HG02759 (cell line): ENCODE measurements around the gene PARP14.
"Not testable (repeated sequence)": the region's sequence is repeated elsewhere in the genome, so short reads cannot be mapped to it uniquely, and the experiment has no call there.

Experiments used
- ATAC-seq: cut with Tn5 transposase; IDR thresholded peaks from one replicate; pipeline ENCODE4 v1.9.1; 2021; ENCODE audit warnings: mild to moderate bottlenecking, moderate library complexity; ENCODE audit not compliant: unreplicated experiment

PARP14 gene

DNA sequence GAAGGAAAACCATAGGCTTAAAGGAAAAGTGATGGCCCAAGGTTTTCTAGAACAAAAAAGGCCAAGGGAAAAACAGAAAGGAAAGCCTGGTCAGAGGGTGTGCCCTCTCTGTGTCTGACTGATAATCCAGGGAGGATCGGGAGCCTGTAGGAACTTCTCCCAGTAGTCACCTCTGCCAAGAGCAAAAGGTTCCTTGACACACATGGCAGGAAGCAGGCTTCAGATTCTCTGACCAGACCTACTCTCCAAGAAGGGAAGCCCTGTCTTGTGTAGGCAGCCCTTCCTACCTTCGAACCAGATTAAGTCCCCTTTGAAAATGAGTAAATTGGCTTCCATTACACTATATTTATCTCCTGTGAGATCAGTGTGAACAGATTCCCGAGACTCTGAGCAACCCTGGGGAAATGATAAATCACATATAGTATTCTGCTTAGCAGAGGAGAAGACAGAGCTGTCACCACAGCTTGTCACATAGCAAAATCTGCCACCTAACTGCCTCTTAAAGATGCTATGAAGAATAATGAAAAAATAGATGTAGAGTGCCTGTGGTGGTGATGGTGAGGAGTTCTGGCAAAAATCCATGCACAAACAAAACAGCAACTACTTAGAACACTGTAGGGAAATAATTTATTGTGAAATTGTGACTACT is 38.8 kb downstream of the PARP14 start:
- no peak for ATAC-seq

DNA sequence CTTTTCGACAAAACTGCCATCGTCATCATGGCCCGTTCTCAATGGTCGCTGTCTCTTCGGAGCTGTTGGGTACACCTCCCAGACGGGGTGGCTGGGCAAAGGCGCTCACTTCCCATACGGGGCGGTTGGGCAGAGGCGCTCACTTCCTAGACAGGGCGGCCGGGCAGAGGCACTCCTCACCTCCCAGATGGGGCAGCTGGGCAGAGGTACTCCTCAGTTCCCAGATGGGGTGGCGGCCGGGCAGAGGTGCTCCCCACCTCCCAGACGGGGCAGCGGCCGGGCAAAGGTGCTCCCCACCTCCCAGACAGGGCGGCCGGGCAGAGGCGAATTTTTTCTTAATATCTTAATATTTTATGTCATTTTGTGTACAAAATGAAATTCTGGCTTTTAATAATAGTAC is 44.5 kb downstream of the PARP14 start:
- no peak for ATAC-seq

DNA sequence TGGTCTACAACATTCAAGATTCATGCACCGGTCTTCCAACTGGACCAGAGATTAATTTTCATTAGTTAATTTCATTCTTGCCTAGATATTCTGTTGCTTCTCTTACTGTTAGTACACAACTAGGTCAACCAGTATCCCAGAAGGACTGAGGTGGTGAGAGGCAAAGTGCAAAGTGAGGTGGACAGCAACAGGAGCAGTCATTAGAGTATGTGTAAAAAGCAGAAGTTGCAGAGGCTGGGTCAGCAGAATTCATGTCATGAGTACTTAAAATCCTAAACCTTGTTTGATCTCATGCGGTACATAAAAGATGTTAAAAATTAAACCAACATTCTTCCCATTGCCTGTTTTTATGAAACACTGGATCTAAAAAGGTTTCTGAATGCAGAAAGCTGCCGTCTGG is 46.7 kb downstream of the PARP14 start:
- no peak for ATAC-seq

DNA sequence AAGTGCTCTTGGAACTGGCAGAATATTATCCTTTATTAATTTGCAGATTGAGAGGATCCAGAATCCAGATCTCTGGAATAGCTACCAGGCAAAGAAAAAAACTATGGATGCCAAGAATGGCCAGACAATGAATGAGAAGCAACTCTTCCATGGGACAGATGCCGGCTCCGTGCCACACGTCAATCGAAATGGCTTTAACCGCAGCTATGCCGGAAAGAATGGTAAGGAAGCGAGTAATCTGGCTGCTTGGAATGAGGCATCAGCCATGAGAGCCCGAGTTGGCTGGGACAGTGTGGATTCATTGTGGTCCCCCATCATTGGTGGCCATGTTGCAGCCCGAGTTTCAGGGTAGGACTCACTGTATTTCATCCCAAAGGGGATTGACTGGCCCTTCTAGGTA is 47.1 kb downstream of the PARP14 start:
- no peak for ATAC-seq

DNA sequence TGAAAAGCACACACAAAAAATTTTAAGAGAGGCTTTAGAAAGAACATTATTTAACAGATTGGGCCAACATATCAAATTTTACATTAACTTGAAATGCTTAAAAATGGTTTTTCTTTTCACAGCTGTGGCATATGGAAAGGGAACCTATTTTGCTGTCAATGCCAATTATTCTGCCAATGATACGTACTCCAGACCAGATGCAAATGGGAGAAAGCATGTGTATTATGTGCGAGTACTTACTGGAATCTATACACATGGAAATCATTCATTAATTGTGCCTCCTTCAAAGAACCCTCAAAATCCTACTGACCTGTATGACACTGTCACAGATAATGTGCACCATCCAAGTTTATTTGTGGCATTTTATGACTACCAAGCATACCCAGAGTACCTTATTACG is 47.5 kb downstream of the PARP14 start:
- no peak for ATAC-seq

DNA sequence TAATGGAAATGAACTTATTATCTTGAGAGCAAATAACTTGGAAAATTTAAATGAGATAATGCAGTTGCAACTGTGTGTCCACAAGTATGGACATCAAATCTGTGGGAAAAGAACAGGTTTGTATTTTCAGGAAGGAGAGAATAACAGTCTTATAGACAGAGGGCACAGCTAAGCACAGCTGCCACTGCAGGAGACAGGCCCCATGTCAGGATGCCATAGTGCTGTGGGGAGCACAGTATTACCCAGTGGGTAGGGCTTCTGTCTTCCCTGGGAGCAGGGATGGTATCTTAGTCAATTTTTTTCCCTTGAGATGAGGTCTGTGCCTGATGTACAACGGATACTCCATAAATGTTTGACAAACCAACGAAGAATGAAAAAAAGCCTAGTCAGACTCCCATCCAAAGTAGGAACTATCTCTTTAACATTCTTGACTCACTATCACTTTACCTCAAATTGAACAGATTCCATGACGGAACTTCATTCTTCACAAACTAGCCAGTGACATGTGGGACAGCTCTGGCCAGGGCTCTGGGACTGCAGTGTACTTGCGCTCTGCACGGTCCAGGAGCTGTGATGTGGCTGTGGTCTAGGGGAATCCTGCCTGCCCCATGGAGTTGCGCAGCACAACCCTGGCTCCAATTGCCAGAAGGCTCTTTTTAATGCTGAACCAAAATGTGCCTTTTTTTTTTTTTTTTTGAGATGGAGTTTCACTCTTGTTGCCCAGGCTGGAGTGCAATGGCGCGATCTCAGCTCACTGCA is 48.3 kb downstream of the PARP14 start:
- no peak for ATAC-seq

DNA sequence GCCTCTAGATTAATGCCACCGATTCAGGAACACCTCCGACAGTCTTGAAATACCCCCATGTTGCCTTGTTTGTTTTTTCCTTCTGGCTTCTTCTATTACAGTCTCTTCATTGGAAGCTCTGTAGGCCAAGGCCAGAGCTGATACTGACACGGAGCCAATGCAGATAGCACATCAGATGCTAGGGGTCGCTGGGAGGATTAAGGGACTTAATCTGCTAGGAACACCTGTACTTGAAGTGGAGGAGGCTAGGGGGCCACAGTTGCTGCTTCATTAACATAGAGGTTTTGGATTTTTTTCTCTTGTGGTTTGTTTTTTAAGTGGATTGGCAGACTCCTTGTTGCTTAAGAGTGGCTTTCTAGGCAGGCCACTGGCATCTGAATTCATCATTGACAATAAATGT is 49.6 kb downstream of the PARP14 start:
- ATAC-seq, result no peak

DNA sequence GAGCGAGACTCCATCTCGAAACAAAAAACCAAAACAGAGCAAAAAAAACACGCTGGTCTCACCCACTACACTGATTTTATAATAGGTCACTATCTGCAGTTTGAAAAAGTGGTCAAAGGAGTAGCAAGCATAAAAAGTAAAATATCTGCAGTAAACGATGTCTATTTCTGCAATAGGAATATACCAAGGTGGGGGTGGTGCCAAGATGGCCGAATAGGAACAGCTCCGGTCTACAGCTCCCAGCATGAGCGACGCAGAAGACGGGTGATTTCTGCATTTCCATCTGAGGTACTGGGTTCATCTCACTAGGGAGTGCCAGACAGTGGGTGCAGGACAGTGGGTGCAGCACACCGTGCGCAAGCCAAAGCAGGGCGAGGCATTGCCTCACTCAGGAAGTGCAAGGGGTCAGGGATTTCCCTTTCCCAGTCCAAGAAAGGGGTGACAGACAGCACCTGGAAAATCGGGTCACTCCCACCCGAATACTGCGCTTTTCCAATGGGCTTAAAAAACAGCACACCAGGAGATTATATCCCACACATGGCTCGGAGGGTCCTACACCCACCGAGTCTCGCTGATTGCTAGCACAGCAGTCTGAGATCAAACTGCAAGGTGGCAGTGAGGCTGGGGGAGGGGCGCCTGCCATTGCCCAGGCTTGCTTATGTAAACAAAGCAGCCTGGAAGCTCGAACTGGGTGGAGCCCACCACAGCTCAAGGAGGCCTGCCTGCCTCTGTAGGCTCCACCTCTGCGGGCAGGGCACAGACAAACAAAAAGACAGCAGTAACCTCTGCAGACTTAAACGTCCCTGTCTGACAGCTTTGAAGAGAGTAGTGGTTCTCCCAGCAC is 52.3 kb downstream of the PARP14 start:
- ATAC-seq, result not testable (repeated sequence)

DNA sequence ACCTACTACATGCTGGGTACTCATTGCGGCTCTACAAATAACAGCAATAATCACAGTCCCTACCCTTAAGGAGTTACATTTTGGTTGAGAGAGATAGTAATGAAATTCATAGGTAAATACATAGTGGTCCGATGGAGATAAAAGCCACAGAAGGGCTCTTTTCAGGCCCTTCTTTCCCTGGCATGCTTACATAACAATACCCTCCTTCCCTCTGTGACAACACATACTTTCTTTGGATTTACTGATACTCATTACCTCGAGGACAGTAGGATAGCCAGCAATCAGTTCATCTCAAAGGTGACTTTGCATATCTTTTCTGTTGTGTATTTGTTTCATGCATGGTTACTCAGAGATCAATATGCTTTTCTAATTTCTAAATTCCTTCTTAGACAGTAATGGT is 58.5 kb downstream of the PARP14 start:
- no peak for ATAC-seq

DNA sequence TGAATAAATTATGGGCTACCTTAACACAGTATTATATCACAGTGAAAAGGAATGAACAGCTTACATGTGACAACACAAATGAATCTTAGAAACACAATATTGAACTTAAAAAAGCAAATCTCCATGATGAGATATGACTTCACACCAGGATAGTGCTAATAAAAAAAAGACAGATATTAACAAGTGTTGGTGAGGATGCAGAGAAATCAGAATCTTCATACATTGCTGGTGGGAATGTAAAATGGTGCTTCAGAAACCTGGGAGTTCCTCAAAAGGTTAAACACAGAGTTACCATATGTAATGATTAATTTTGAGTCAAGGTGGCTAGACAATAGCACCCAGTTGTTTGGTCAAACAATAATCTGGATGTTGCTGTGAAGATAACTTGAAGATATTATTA is 61.6 kb downstream of the PARP14 start:
- ATAC-seq, result no peak

DNA sequence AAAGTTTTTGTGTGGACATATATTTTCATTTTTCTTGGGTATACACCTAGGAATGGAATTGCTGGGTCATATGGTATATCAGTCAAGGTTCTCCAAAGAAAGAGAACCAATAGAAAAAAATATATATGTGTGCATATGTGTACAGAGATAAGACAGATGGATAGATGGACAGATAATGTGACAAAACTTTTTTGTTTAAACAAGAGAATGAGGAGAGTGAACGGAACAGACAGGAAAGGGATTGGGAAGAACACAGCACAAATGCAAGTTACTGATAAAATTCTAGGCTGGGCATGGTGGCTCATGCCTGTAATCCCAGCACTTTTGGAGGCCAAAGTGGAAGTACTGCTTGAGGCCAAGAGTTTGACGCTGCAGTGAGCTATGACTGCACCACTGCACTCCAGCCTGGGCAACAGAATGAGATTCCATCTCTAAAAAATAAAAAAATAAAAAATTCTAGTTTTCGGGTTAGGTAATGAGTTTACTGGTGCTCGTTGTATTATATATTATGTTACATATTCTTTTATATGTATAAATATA is 63.0 kb downstream of the PARP14 start:
- no peak for ATAC-seq

DNA sequence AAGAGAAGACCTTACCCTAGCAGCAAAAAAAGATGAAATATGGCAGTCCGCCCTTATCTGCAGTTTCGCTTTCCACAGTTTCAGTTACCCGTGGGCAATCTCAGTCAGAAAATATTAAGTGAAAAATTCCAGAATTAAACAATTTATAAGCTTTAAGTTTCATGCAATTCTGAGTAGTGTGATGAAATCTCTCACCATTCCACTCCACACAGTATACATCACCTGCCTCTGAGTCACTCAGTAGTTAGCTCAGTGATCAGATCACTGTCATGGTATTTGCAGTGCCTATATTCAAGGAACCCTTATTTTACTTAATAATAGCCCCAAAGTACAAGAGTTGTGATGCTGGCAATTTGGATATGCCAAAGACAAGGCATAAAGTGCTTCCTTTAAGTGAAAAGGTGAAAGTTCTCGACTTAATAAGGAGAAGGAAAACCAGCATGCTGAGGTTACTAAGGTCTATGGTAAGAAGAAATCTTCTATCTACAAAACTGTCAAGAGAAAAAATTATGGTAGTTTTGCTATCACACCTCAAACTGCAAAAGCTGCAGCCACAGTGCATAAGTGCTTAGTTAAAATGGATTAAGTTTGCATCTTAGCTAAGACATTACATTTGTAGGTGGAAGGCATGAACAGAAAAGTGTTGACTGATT is 64.9 kb downstream of the PARP14 start:
- ATAC-seq, result no peak

DNA sequence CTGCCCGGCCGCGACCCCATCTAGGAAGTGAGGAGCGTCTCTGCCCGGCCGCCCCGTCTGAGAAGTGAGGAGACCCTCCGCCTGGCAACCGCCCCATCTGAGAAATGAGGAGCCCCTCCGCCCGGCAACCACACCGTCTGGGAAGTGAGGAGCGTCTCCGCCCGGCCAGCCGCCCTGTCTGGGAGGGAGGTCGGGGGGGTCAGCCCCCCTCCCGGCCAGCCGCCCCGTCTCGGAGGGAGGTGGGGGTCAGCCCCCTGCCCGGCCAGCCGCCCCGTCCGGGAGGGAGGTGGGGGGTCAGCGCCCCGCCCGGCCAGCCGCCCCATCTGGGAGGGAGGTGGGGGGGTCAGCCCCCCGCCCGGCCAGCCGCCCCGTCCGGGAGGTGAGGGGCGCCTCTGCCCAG is 66.7 kb downstream of the PARP14 start:
- not testable (repeated sequence) for ATAC-seq

DNA sequence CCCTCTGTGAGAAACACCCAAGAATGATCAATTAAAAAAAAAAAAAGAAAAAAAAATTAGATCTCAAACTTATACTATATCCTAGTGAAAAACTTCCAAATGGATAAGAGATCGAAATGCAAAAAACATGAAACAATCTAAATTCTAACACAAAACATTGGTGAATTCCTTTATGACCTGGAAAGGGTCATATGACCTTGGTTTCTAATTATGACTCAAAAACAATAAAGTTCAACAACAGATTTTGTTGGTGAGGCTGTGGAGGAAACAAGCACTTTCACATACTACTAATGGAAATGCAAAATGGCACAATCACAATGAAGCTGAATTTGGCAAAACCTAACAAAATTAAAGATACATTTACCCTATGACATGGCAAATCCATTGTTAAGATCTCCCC is 67.7 kb downstream of the PARP14 start:
- no peak for ATAC-seq

DNA sequence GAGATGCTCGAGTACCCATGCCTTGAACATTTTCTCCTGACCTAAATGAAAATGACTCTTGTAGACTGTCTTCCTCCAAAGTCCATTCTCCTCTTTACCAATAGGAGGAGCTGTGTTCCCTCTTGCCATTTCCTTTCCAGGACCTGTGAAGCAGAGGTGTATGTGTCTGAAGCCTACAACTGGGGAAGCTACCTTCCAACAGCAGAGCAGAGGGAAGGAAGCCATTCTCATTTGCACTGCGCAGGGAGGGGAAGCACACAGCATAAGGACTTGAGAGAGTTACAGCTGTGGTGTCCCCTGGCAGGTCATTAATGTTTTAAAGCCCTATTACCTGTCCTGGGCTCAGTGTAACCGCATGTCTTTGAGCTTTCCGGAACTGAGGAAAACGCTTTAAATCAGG is 74.3 kb downstream of the PARP14 start:
- ATAC-seq, result no peak

DNA sequence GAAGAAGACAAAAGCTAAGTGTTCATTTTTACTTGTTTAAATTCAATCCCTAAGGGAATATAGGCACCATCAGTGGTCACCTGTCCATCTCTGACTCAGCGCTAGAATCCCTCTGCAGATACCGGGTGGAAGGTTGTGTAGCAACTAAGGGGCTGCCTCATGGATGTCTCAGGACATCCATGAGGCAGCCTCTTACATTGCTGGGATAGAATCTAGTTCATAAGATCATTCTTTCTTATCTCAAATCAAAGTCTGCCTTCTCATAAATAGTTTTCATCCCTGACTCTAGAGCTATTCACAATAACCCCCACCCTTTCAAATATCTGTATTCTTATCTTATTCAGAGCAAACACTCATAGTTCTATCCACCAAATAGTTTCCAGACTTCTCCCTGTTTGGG is 74.9 kb downstream of the PARP14 start:
- no peak for ATAC-seq

DNA sequence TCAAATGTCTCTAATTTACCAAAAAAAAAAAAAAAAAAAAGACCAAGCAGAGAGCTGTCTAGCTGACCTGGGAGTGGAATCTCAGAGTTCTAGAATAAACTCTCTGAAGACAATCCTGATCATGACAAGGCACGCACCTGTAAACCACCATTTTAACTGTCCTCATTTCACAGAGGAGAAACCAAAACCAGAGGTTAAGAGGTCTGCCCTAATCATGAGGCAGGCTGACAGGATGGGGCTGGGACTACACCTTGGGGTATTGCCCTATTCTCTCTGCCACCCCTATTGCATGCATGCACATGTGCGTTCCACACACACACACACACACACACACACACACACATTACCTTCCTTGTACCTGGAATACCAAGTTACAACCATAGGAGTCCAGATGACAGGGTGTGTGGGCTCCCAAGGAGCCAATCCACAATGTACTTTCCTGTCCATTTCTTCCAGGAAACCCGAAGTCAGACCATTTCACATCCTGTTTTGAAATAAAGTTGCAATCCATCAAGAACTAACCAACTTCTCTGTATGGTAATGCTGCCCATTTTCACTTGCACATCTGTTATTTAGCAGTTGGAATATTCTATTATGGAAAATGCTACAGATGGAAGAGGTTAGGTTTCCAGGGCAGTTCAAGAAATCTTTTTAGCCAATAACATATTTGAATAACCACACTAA is 78.4 kb downstream of the PARP14 start:
- no peak for ATAC-seq

DNA sequence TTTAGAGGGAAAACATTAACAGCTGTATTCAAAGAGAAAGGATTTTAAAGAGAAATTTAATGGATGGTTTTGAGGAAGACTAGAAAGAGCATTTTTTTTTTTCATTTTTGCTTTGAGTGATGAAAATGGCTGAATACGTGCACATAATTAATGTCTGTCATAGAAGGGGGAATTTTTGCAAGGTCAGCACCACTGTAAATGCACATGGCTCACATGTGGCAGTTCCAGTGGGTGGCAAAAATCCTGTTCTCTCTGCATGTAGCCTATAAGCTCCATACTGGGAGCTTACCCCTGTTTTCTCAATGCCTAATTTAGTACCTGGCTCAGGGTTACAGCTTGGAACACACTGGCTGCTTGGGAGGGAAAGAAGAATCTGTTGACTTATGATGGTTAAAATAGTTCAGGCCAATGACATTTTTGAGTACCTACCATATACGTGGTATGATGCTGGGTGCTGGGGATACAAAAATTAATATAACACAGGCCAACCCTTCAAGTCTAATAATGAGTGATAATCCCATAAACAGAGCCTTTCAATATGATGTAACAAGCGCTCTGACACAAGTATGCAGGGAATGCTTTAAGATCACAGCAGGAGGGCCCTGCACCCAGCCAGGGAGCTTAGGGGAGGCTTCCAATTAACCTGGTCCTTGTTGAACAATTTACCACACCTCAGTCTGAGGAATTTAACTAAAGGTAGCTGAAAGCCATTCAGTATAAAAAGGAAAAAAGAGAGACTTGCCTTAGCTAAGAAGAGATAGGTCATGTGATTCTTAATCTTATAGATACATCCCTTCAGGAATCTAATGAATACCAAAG is 80.0 kb downstream of the PARP14 start:
- ATAC-seq, result no peak

DNA sequence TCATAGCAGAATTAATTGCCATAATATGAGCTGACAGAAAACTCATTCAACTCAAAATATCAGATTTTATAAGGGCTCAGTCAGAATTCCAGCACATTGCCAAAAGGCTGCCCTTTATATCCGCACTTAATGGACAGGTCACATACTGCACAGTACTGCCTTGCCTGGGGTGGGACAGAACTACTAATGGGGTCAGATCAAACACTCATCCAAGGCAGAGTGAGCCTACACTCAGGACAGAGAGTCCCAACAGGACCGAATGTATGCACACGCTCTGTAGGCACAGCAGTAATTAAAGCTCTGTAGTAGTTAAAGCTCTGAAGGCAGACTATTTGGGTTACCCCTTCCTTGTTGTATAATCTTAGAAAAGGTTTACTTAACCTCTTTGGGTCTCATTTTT is 85.8 kb downstream of the PARP14 start:
- ATAC-seq, result no peak
